GM12878 (cell line): Measurements from ENCODE around the gene METTL8. TPM values are rescaled to one million over a fixed set of nuclear protein-coding genes. Genes with fewer than 3 reads are reported as not detected.

Experiments used
- ATAC-seq: fragments of 200-7000 bp; cut with Tn5 transposase; 3 replicates; pipeline ENCODE4 v1.9.1; 2020; ENCODE audit warnings: mild to moderate bottlenecking, moderate library complexity
- BruUV-seq: library from RNA; stranded (reverse); fragments of 400-500 nt; replicated peaks from 2 replicates; lab custom pipeline; 2021; lab: Mats Ljungman, UMichigan
- CTCF ChIA-PET: fragments of 300-600 bp; sonication (Branson Sonifier 250); formaldehyde crosslinking; extraction: SDS; loops from one replicate; lab custom pipeline; 2021; ENCODE audit warnings: inconsistent platforms; lab: Yijun Ruan, JAX
- POLR2A ChIA-PET: fragments of 350-600 bp; formaldehyde crosslinking; extraction: SDS; loops from one replicate; lab custom pipeline; 2021; ENCODE audit warnings: inconsistent platforms; lab: Charles Lee
- RAD21 ChIA-PET: fragments of 300-600 bp; sonication (Branson Sonifier 250); formaldehyde crosslinking; loops from one replicate; lab custom pipeline; 2023; ENCODE audit warnings: antibody characterized with exemption; ENCODE audit not compliant: unreplicated experiment; lab: Charles Lee
- SMC1A ChIA-PET: fragments of 300-600 bp; sonication (Branson Sonifier 250); formaldehyde crosslinking; loops from one replicate; lab custom pipeline; 2023; ENCODE audit not compliant: unreplicated experiment, uncharacterized antibody; lab: Charles Lee
- DNase-seq: peaks from one replicate; pipeline ENCODE4 v3.0.0-alpha.2; 2011; ENCODE audit warnings: low read depth, low spot score
- FAIRE-seq: peaks from 3 replicates; lab custom pipeline; 2011; peaks lifted over from hg19 to GRCh38; lab: Jason Lieb, UNC
- H2AFZ ChIP-seq: 2 replicates; pipeline ENCODE4 v1.6.0; 2011; ENCODE audit warnings: low read depth, low read length, control low read depth; ENCODE audit not compliant: control insufficient read depth
- H3K27ac ChIP-seq: 2 replicates; pipeline ENCODE4 v1.5.1; 2011; ENCODE audit warnings: control low read depth; ENCODE audit not compliant: control insufficient read depth, insufficient read depth
- H3K27me3 ChIP-seq, 2 experiments: replicated peaks in 1 of 2; 2 replicates each; pipeline versions ENCODE4 v1.6.0 to v1.6.1; 2011; ENCODE audit warnings: low read length in 1 of 2; ENCODE audit not compliant: control insufficient read depth in 2 of 2, insufficient read depth in 2 of 2
- H3K36me3 ChIP-seq, 2 experiments: 2 replicates each; pipeline ENCODE4 v1.5.1; 2011; ENCODE audit warnings: low read length in 1 of 2; ENCODE audit not compliant: control insufficient read depth in 2 of 2, insufficient read depth in 2 of 2
- H3K4me1 ChIP-seq: 2 replicates; pipeline ENCODE4 v1.6.1; 2011; ENCODE audit warnings: mild to moderate bottlenecking, low read length, moderate library complexity, mixed read lengths; ENCODE audit not compliant: control insufficient read depth, insufficient read depth
- H3K4me2 ChIP-seq: 2 replicates; pipeline ENCODE4 v1.6.0; 2011; ENCODE audit warnings: control low read depth; ENCODE audit not compliant: control insufficient read depth, insufficient read depth
- H3K4me3 ChIP-seq: fragments of 200-600 bp; sonication (generic); 2 replicates; pipeline ENCODE4 v1.5.1; 2016
- H3K79me2 ChIP-seq: 2 replicates; pipeline ENCODE4 v1.6.0; 2011; ENCODE audit warnings: low read length; ENCODE audit not compliant: control insufficient read depth, insufficient read depth
- H3K9ac ChIP-seq: 2 replicates; pipeline ENCODE4 v1.8.0; 2011; ENCODE audit warnings: low read length, control low read depth, mixed read lengths; ENCODE audit not compliant: control insufficient read depth, insufficient read depth
- H3K9me3 ChIP-seq: replicated peaks from 3 replicates; pipeline ENCODE4 v1.5.1; 2011; ENCODE audit warnings: mild to moderate bottlenecking, low read length; ENCODE audit not compliant: control insufficient read depth, insufficient read depth
- H4K20me1 ChIP-seq: 2 replicates; pipeline ENCODE4 v1.6.0; 2011; ENCODE audit not compliant: control insufficient read depth, insufficient read depth
- BRCA1 ChIP-seq: IDR thresholded peaks from 2 replicates; pipeline ENCODE4 v1.6.1; 2011; ENCODE audit warnings: low read depth, low read length, improper control_type of control experiment
- GATAD2B ChIP-seq: fragments of 450-650 bp; conservative IDR thresholded peaks from 2 replicates; pipeline ENCODE4 v1.6.1; 2017; ENCODE audit warnings: low read depth, mild to moderate bottlenecking, moderate library complexity
- MEF2A ChIP-seq: IDR thresholded peaks from 2 replicates; pipeline ENCODE4 v1.6.1; 2011; ENCODE audit warnings: low read depth, mild to moderate bottlenecking, low read length, moderate library complexity; ENCODE audit not compliant: insufficient read depth
- NFXL1 ChIP-seq: fragments of 450-650 bp; IDR thresholded peaks from 2 replicates; pipeline ENCODE4 v1.6.1; 2017; ENCODE audit warnings: antibody characterized with exemption, mild to moderate bottlenecking, borderline replicate concordance
- NKRF ChIP-seq: fragments of 450-650 bp; conservative IDR thresholded peaks from 2 replicates; pipeline ENCODE4 v1.6.1; 2017; ENCODE audit warnings: mild to moderate bottlenecking, moderate library complexity
- SREBF1 ChIP-seq: IDR thresholded peaks from 2 replicates; pipeline ENCODE4 v1.6.1; 2012; ENCODE audit warnings: mild to moderate bottlenecking, low read length
- SRF ChIP-seq, 2 experiments: IDR thresholded peaks; 2 replicates each; pipeline ENCODE4 v1.6.1; 2011; ENCODE audit warnings: low read depth in 2 of 2, low read length in 2 of 2, mild to moderate bottlenecking in 1 of 2, moderate library complexity in 1 of 2
- ZNF274 ChIP-seq: IDR thresholded peaks from one replicate; pipeline ENCODE4 v1.8.0; 2011; ENCODE audit not compliant: insufficient read length, insufficient read depth
- WGBS: methylation state at CpG from one replicate; pipeline ENCODE4 v1.1.6; 2016; ENCODE audit warnings: low lambda C conversion rate; ENCODE audit not compliant: insufficient replicate concordance, insufficient coverage; ENCODE audit errors: missing lambda C conversion rate; 5-methylcytosine and 5-hydroxymethylcytosine counted together
- in situ Hi-C: fragments of 300-500 bp; cut with MboI; formaldehyde crosslinking; loops from 9 replicates; pipeline ENCODE4 v1.14.3; 2018; ENCODE audit warnings: mixed read lengths
- intact Hi-C: fragments of 100-400 bp; cut with micrococcal nuclease; formaldehyde crosslinking; loops from one replicate; pipeline ENCODE4 v1.14.2; 2022; ENCODE audit not compliant: unreplicated experiment
- polyA plus RNA-seq, 11 experiments: library from polyadenylated mRNA; depleted of rRNA in 4 of 11; unstranded in 6 of 11; stranded (reverse) in 5 of 11; fragments of >200 nt; fragmentation: Nextera tagmentation in 4 of 11; fragmentation: Illumina TruSeq in 1 of 11; extraction: Ambion mirVana in 4 of 11; extraction: Trizol in 1 of 11; gene quantifications; 1 replicate in 1 of 11; 2 replicates in 10 of 11; pipeline versions ENCODE4 v1.2.1 to v1.2.3, GENCODE V29; 2011 to 2016; ENCODE audit warnings: inconsistent platforms in 2 of 11, missing spikeins in 2 of 11, low read depth in 1 of 11
- total RNA-seq, 4 experiments: library from RNA; depleted of rRNA in 3 of 4; stranded (reverse); fragments of >200 nt in 3 of 4; fragmentation: Illumina TruSeq in 1 of 4; extraction: Trizol in 1 of 4; gene quantifications; 2 replicates each; pipeline versions ENCODE4 v1.2.1 to v1.2.3, GENCODE V29; 2013 to 2021
- TF ChIP-seq, protein P1 (sequence below): fragments of 450-650 bp; IDR thresholded peaks from 2 replicates; pipeline ENCODE4 v1.6.1; 2018; ENCODE audit warnings: mild to moderate bottlenecking, low read depth, moderate library complexity; ENCODE audit not compliant: partially characterized antibody

METTL8 gene
- total and polyA plus RNA-seq, 10 of the 15 experiments (the other 5 are each of a cell fraction or from before 2014, with no cell fraction given) = 30.8 to 96.3 (median 51.5) TPM

DNA sequence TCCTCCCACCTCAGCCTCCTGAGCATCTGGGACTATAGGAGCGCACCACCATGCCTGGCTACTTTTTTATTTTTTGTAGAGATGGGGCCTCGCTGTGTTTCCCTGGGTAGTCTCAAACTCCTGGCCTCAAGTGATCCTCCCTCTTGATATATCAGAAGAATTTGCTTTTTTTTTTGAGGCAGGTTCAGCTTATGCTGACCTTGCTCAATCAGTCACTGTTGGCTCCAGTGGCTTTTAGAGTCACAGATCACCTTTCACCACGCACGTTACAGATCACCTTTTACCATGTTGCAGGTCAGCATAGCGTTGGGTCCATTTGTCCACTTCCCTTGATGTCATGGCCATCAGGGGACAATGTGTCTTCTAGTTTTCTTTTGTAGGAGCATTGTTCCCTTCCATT lies 36.3 kb upstream of the METTL8 start:
- no TSS peak for BruUV-seq
- intact Hi-C loops (no loop called here), in situ Hi-C loops (no loop called here)
- CTCF ChIA-PET = no interaction called here
- Histone ChIP-seq H3K27me3 (no peaks in the 10 kb centered on the region), H3K4me1 (no peaks in the 10 kb centered on the region), H3K4me2 (no peak overlapping the region), H2AFZ (no peak overlapping the region), H3K9me3 (no peaks in the 10 kb centered on the region), H3K9ac (no peak overlapping the region), H4K20me1 (no peaks in the 10 kb centered on the region), H3K36me3 (peaks cover 2 to 13% of the 10 kb centered on the region in 2 experiments; a peak in 3 of 4 replicates), H3K27ac (no peak overlapping the region), H3K4me3 (no peak overlapping the region), H3K79me2 (no peaks in the 10 kb centered on the region)
- RAD21 ChIA-PET = no interaction called here
- POLR2A ChIA-PET = no interaction called here
- SMC1A ChIA-PET = interaction anchor here (0.9 kb wide), 1 partner anchor 103 kb away, joined by 3 read pairs; no protein-coding TSS in a partner anchor
- FAIRE-seq = no peak
- ATAC-seq = no peak
- DNase-seq = no peak
- TF ChIP-seq, protein P1, sequence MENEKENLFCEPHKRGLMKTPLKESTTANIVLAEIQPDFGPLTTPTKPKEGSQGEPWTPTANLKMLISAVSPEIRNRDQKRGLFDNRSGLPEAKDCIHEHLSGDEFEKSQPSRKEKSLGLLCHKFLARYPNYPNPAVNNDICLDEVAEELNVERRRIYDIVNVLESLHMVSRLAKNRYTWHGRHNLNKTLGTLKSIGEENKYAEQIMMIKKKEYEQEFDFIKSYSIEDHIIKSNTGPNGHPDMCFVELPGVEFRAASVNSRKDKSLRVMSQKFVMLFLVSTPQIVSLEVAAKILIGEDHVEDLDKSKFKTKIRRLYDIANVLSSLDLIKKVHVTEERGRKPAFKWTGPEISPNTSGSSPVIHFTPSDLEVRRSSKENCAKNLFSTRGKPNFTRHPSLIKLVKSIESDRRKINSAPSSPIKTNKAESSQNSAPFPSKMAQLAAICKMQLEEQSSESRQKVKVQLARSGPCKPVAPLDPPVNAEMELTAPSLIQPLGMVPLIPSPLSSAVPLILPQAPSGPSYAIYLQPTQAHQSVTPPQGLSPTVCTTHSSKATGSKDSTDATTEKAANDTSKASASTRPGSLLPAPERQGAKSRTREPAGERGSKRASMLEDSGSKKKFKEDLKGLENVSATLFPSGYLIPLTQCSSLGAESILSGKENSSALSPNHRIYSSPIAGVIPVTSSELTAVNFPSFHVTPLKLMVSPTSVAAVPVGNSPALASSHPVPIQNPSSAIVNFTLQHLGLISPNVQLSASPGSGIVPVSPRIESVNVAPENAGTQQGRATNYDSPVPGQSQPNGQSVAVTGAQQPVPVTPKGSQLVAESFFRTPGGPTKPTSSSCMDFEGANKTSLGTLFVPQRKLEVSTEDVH = no peak
- no peak for TF ChIP-seq BRCA1
- no peak for TF ChIP-seq SREBF1
- TF ChIP-seq ZNF274 = no peak
- no peak for TF ChIP-seq NFXL1
- no peak for TF ChIP-seq NKRF
- TF ChIP-seq MEF2A = no peak
- TF ChIP-seq SRF (IDR thresholded peaks at IDR 0.05; ENCODE audit: low read depth in 2 of 2, low read length in 2 of 2) = no peak
- no peak for TF ChIP-seq GATAD2B
- 87% methylated on average over 5 of the region's 5 CpGs for WGBS
